PC-3 (cell line): ENCODE results near the gene STK39. TPM values are rescaled to one million over a fixed set of nuclear protein-coding genes. Genes with fewer than 3 reads are reported as not detected.

Experiments
- ATAC-seq: fragments of 200-7000 bp; cut with Tn5 transposase; 2 replicates; pipeline ENCODE4 v1.9.1; 2020; ENCODE audit warnings: mild to moderate bottlenecking, moderate library complexity
- BruUV-seq: library from RNA; stranded (reverse); fragments of 400-500 nt; replicated peaks from 2 replicates; lab custom pipeline; 2021; lab: Mats Ljungman, UMichigan
- CTCF ChIA-PET: fragments of 300-600 bp; sonication (Branson Sonifier 250); formaldehyde crosslinking; loops from one replicate; lab custom pipeline; 2022; ENCODE audit warnings: antibody characterized with exemption; lab: Charles Lee
- POLR2A ChIA-PET: fragments of 300-600 bp; sonication (Branson Sonifier 250); formaldehyde crosslinking; loops from one replicate; lab custom pipeline; 2022; ENCODE audit warnings: antibody characterized with exemption; ENCODE audit not compliant: unreplicated experiment; lab: Charles Lee
- DNase-seq: peaks from one replicate; pipeline ENCODE4 v3.0.0-alpha.2; 2015
- H2AFZ ChIP-seq: fragments of 300-600 bp; sonication (generic); 2 replicates; pipeline ENCODE4 v1.6.0; 2016; ENCODE audit warnings: antibody characterized with exemption, low read length
- H3F3A ChIP-seq: fragments of 300-600 bp; sonication (generic); one replicate; pipeline ENCODE4 v1.6.0; 2017; ENCODE audit warnings: antibody characterized with exemption, low read length, control low read depth, mild to moderate bottlenecking; ENCODE audit not compliant: unreplicated experiment
- H3K27ac ChIP-seq: fragments of 300-600 bp; sonication (generic); 2 replicates; pipeline ENCODE4 v1.5.1; 2016; ENCODE audit warnings: mild to moderate bottlenecking, low read length
- H3K27me3 ChIP-seq: fragments of 300-600 bp; sonication (generic); 2 replicates; pipeline ENCODE4 v1.6.1; 2016; ENCODE audit warnings: low read length, mixed read lengths
- H3K36me3 ChIP-seq: fragments of 300-600 bp; sonication (generic); 2 replicates; pipeline ENCODE4 v1.6.1; 2016; ENCODE audit warnings: low read depth, mixed run types, low read length, mixed read lengths
- H3K4me1 ChIP-seq: fragments of 300-600 bp; sonication (generic); 2 replicates; pipeline ENCODE4 v1.5.1; 2016; ENCODE audit warnings: low read length; ENCODE audit not compliant: insufficient read depth
- H3K4me2 ChIP-seq: fragments of 300-600 bp; sonication (generic); 2 replicates; pipeline ENCODE4 v1.6.0; 2016; ENCODE audit warnings: low read length
- H3K4me3 ChIP-seq: fragments of 300-600 bp; sonication (generic); 2 replicates; pipeline ENCODE4 v1.5.1; 2016; ENCODE audit warnings: mild to moderate bottlenecking, low read length, mixed read lengths
- H3K79me2 ChIP-seq: fragments of 300-600 bp; sonication (generic); 2 replicates; pipeline ENCODE4 v1.6.1; 2017; ENCODE audit warnings: low read length, mixed read lengths
- H3K9ac ChIP-seq: fragments of 300-600 bp; sonication (generic); 2 replicates; pipeline ENCODE4 v1.6.0; 2016; ENCODE audit warnings: mild to moderate bottlenecking, low read length
- H3K9me2 ChIP-seq: fragments of 300-600 bp; sonication (generic); replicated peaks from 2 replicates; pipeline ENCODE4 v1.6.1; 2016; ENCODE audit warnings: mixed run types, low read length, mixed read lengths
- H3K9me3 ChIP-seq: fragments of 300-600 bp; sonication (generic); 2 replicates; pipeline ENCODE4 v1.6.1; 2016; ENCODE audit warnings: low read length, mixed read lengths
- H4K20me1 ChIP-seq: fragments of 300-600 bp; sonication (generic); 2 replicates; pipeline ENCODE4 v1.6.1; 2016; ENCODE audit warnings: low read length, mixed read lengths
- CTCF ChIP-seq: fragments of 300-600 bp; sonication (generic); conservative IDR thresholded peaks from 2 replicates; pipeline ENCODE4 v1.5.1; 2017; ENCODE audit warnings: antibody characterized with exemption, low read depth, mild to moderate bottlenecking, low read length
- EZH2 ChIP-seq: fragments of 300-600 bp; sonication (generic); IDR thresholded peaks from one replicate; pipeline ENCODE4 v1.6.1; 2017; ENCODE audit warnings: antibody characterized with exemption, mild to moderate bottlenecking, low read length; ENCODE audit not compliant: unreplicated experiment
- EZH2phosphoT487 ChIP-seq: fragments of 300-600 bp; sonication (generic); IDR thresholded peaks from 2 replicates; pipeline ENCODE4 v1.6.1; 2018; ENCODE audit warnings: mild to moderate bottlenecking, antibody characterized with exemption, low read length, borderline replicate concordance
- intact Hi-C: fragments of 100-400 bp; cut with micrococcal nuclease; formaldehyde crosslinking; loops from 2 replicates; pipeline ENCODE4 v1.9.0; 2023
- total RNA-seq: library from RNA; depleted of rRNA; stranded (reverse); fragments of >200 nt; gene quantifications from 2 replicates; pipeline ENCODE4 v1.2.3, GENCODE V29; 2014

STK39 gene
- total RNA-seq, 1 experiment from 2014 or later = 17.9 TPM

GRCh38 chr2:168243061-168243460 is 4.3 kb downstream of the STK39 start:
- CTCF ChIA-PET = no interaction called here
- BruUV-seq = no TSS peak
- intact Hi-C loops = no loop called here
- peaks cover 86% of the 10 kb centered on the region for H3K79me2 ChIP-seq
- TF ChIP-seq CTCF (no peak), EZH2 (no peak), EZH2phosphoT487 (no peak)
- H3K36me3 ChIP-seq = no peaks in the 10 kb centered on the region
- peak overlapping the region; percentile 95 for H3K4me2 ChIP-seq
- H3K9ac ChIP-seq = peak overlapping the region; percentile 5; the same call in 1 of the 2 replicates
- no peak for ATAC-seq
- no peaks in the 10 kb centered on the region for H3K27me3 ChIP-seq
- H3K27ac ChIP-seq = peak overlapping the region; percentile 53
- H3K9me3 ChIP-seq = no peaks in the 10 kb centered on the region
- POLR2A ChIA-PET = no interaction called here
- H3K4me1 ChIP-seq = peaks cover 35% of the 10 kb centered on the region
- 0 out of 2 replicates have a peak, but pooled peaks cover 8% of the 10 kb centered on the region for H4K20me1 ChIP-seq
- no peaks in the 10 kb centered on the region for H3F3A ChIP-seq
- DNase-seq = peak; percentile 69
- H3K9me2 ChIP-seq = no peaks in the 10 kb centered on the region
- H2AFZ ChIP-seq = no peak overlapping the region
- peak overlapping the region; percentile 98 for H3K4me3 ChIP-seq

GRCh38 chr2:168241746-168242145 is 5.6 kb downstream of the STK39 start:
- intact Hi-C loops = no loop called here
- no peak for TF ChIP-seq EZH2phosphoT487
- no peak for TF ChIP-seq EZH2
- TF ChIP-seq CTCF = no peak
- no peaks in the 10 kb centered on the region for H3K9me2 ChIP-seq
- no peaks in the 10 kb centered on the region for H3F3A ChIP-seq
- ATAC-seq = no peak
- no peak overlapping the region for H3K4me3 ChIP-seq
- ChIA-PET POLR2A (no interaction called here), CTCF (no interaction called here)
- H3K4me2 ChIP-seq = no peak overlapping the region
- no peaks in the 10 kb centered on the region for H3K36me3 ChIP-seq
- no peak for DNase-seq
- no peak overlapping the region for H2AFZ ChIP-seq
- peaks cover 91% of the 10 kb centered on the region for H3K79me2 ChIP-seq
- BruUV-seq = no TSS peak
- peaks cover 40% of the 10 kb centered on the region for H3K4me1 ChIP-seq
- H4K20me1 ChIP-seq = 0 out of 2 replicates have a peak, but pooled peaks cover 8% of the 10 kb centered on the region
- no peak overlapping the region for H3K9ac ChIP-seq
- no peaks in the 10 kb centered on the region for H3K27me3 ChIP-seq
- H3K9me3 ChIP-seq = no peaks in the 10 kb centered on the region
- H3K27ac ChIP-seq = no peak overlapping the region

GRCh38 chr2:168241208-168241607 is 6.2 kb downstream of the STK39 start:
- no TSS peak for BruUV-seq
- H3K36me3 ChIP-seq = no peaks in the 10 kb centered on the region
- no peak overlapping the region for H3K27ac ChIP-seq
- no peaks in the 10 kb centered on the region for H3F3A ChIP-seq
- H3K9me3 ChIP-seq = no peaks in the 10 kb centered on the region
- H3K4me3 ChIP-seq = no peak overlapping the region
- H3K27me3 ChIP-seq = no peaks in the 10 kb centered on the region
- ATAC-seq (no peak), DNase-seq (no peak)
- ChIA-PET CTCF (no interaction called here), POLR2A (no interaction called here)
- H2AFZ ChIP-seq = no peak overlapping the region
- intact Hi-C loops = no loop called here
- TF ChIP-seq EZH2phosphoT487 = no peak
- no peak for TF ChIP-seq CTCF
- no peak for TF ChIP-seq EZH2
- no peaks in the 10 kb centered on the region for H3K9me2 ChIP-seq
- 0 out of 2 replicates have a peak, but pooled peaks cover 8% of the 10 kb centered on the region for H4K20me1 ChIP-seq
- no peak overlapping the region for H3K4me2 ChIP-seq
- peaks cover 86% of the 10 kb centered on the region for H3K79me2 ChIP-seq
- H3K4me1 ChIP-seq = peaks cover 40% of the 10 kb centered on the region
- H3K9ac ChIP-seq = no peak overlapping the region
